Endothelial cell of umbilical vein (primary cell): ENCODE measurements around the gene SGPP1. TPM values are rescaled to one million over a fixed set of nuclear protein-coding genes. Genes with fewer than 3 reads are reported as not detected.

Experiments
- BruUV-seq: library from RNA; stranded (reverse); fragments of 400-500 nt; replicated peaks from 2 replicates; lab custom pipeline; 2021; lab: Mats Ljungman, UMichigan
- CTCF ChIA-PET: fragments of 300-600, 350-600 bp; sonication (Branson Sonifier 250); formaldehyde crosslinking; loops from one replicate; lab custom pipeline; 2021; ENCODE audit warnings: antibody characterized with exemption, inconsistent platforms; lab: Charles Lee
- POLR2A ChIA-PET: fragments of 300-600, 350-600 bp; sonication (Branson Sonifier 250); formaldehyde crosslinking; loops from one replicate; lab custom pipeline; 2021; ENCODE audit warnings: antibody characterized with exemption, inconsistent platforms; lab: Charles Lee
- DNase-seq: peaks from one replicate; pipeline ENCODE4 v3.0.0-alpha.2; 2011; ENCODE audit warnings: low read depth, low spot score
- FAIRE-seq: peaks from 2 replicates; lab custom pipeline; 2011; peaks lifted over from hg19 to GRCh38; lab: Jason Lieb, UNC
- H2AFZ ChIP-seq: 2 replicates; pipeline ENCODE4 v1.6.0; 2012; ENCODE audit warnings: low read depth, low read length, control low read depth, inconsistent platforms
- H3K27ac ChIP-seq: 2 replicates; pipeline ENCODE4 v1.5.1; 2011; ENCODE audit warnings: low read depth, mild to moderate bottlenecking, control low read depth, low read length, moderate library complexity; ENCODE audit not compliant: insufficient read depth
- H3K27me3 ChIP-seq, 2 experiments: 2 replicates each; pipeline versions ENCODE4 v1.6.0 to v1.6.1; 2011; ENCODE audit warnings: low read length in 2 of 2, mixed read lengths in 1 of 2; ENCODE audit not compliant: control insufficient read depth in 2 of 2, insufficient read depth in 2 of 2
- H3K36me3 ChIP-seq, 2 experiments: 2 replicates in 1 of 2; 3 replicates in 1 of 2; pipeline ENCODE4 v1.5.1; 2011; ENCODE audit warnings: low read length in 2 of 2, mild to moderate bottlenecking in 1 of 2, moderate library complexity in 1 of 2; ENCODE audit not compliant: control insufficient read depth in 2 of 2, insufficient read depth in 2 of 2; ENCODE audit errors: extremely low read depth in 1 of 2
- H3K4me1 ChIP-seq: 3 replicates; pipeline ENCODE4 v1.5.1; 2011; ENCODE audit warnings: mild to moderate bottlenecking, low read length; ENCODE audit not compliant: control insufficient read depth, insufficient read depth; ENCODE audit errors: extremely low read depth
- H3K4me2 ChIP-seq: 2 replicates; pipeline ENCODE4 v1.6.1; 2011; ENCODE audit warnings: low read length, control low read depth, mixed read lengths; ENCODE audit not compliant: insufficient read depth
- H3K4me3 ChIP-seq, 3 experiments: fragments of 200-600 bp in 1 of 3; sonication (generic), shearing (Covaris generic) in 1 of 3; replicated peaks in 1 of 3; 2 replicates each; pipeline ENCODE4 v1.5.1; 2011 to 2016; ENCODE audit warnings: control low read depth in 3 of 3, low read length in 3 of 3, mild to moderate bottlenecking in 2 of 3, inconsistent platforms in 1 of 3, low read depth in 1 of 3, moderate library complexity in 1 of 3; ENCODE audit not compliant: insufficient read depth in 1 of 3
- H3K79me2 ChIP-seq: 2 replicates; pipeline ENCODE4 v1.6.0; 2012; ENCODE audit warnings: low read length, inconsistent platforms; ENCODE audit not compliant: control insufficient read depth, insufficient read depth
- H3K9ac ChIP-seq: replicated peaks from 2 replicates; pipeline ENCODE3; 2011; ENCODE audit warnings: low read length, control low read depth; ENCODE audit not compliant: insufficient read depth; ENCODE audit errors: extremely low read depth
- H3K9me1 ChIP-seq: replicated peaks from 3 replicates; pipeline ENCODE4 v1.6.0; 2011; ENCODE audit warnings: mild to moderate bottlenecking, low read length; ENCODE audit not compliant: control insufficient read depth, insufficient read depth; ENCODE audit errors: extremely low read depth
- H3K9me3 ChIP-seq: replicated peaks from 2 replicates; pipeline ENCODE4 v1.5.1; 2012; ENCODE audit warnings: low read length, inconsistent platforms; ENCODE audit not compliant: control insufficient read depth, insufficient read depth
- H4K20me1 ChIP-seq: replicated peaks from 2 replicates; pipeline ENCODE3; 2011; ENCODE audit warnings: mild to moderate bottlenecking, low read length; ENCODE audit not compliant: control insufficient read depth, insufficient read depth; ENCODE audit errors: extremely low read depth
- CTCF ChIP-seq, 2 donors: IDR thresholded peaks; 1 replicate in 1 of 2; 2 replicates in 1 of 2; pipeline ENCODE4 v1.5.1; 2011; ENCODE audit warnings: low read length in 2 of 2, mild to moderate bottlenecking in 2 of 2, moderate library complexity in 2 of 2, control low read depth in 1 of 2, inconsistent platforms in 1 of 2, low read depth in 1 of 2; ENCODE audit not compliant: insufficient read depth in 1 of 2; ENCODE audit errors: extremely low read depth in 1 of 2
- EZH2 ChIP-seq: IDR thresholded peaks from 2 replicates; pipeline ENCODE4 v1.6.1; 2012; ENCODE audit warnings: borderline replicate concordance, low read depth, mild to moderate bottlenecking, moderate library complexity, low read length, inconsistent platforms; ENCODE audit not compliant: severe bottlenecking
- FOS ChIP-seq: IDR thresholded peaks from 2 replicates; pipeline ENCODE4 v1.6.1; 2011; ENCODE audit warnings: mild to moderate bottlenecking, low read length, moderate library complexity, borderline replicate concordance; ENCODE audit not compliant: insufficient read depth
- GATA2 ChIP-seq: IDR thresholded peaks from 2 replicates; pipeline ENCODE4 v1.7.0; 2011; ENCODE audit warnings: low read depth, mild to moderate bottlenecking, moderate library complexity, mixed read lengths, low read length; ENCODE audit not compliant: insufficient read length, insufficient read depth
- JUN ChIP-seq: IDR thresholded peaks from 2 replicates; pipeline ENCODE4 v1.6.1; 2011; ENCODE audit warnings: borderline replicate concordance, low read depth; ENCODE audit not compliant: insufficient read length, insufficient read depth
- MAX ChIP-seq: IDR thresholded peaks from 2 replicates; pipeline ENCODE4 v1.6.1; 2011; ENCODE audit not compliant: insufficient read depth, insufficient read length
- MYC ChIP-seq: IDR thresholded peaks from one replicate; pipeline ENCODE4 v1.6.1; 2011; ENCODE audit warnings: mild to moderate bottlenecking, low read depth, low read length
- POLR2A ChIP-seq: IDR thresholded peaks from 2 replicates; pipeline ENCODE4 v1.6.1; 2012; ENCODE audit warnings: low read depth, mild to moderate bottlenecking, control low read depth, low read length
- POLR2AphosphoS5 ChIP-seq: IDR thresholded peaks from 2 replicates; pipeline ENCODE4 v1.6.1; 2012; ENCODE audit warnings: low read depth, mild to moderate bottlenecking, control low read depth, low read length, moderate library complexity; ENCODE audit not compliant: insufficient read depth
- dilution Hi-C: fragments of 300-500 bp; cut with MboI; formaldehyde crosslinking; loops from one replicate; pipeline ENCODE4 v1.15.0; 2019; ENCODE audit warnings: low sequenced_read_pairs; ENCODE audit not compliant: extremely low pct_ligation_motif_present
- intact Hi-C: fragments of 100-400 bp; cut with micrococcal nuclease; formaldehyde crosslinking; loops from one replicate; pipeline ENCODE4 v1.10.0; 2022
- polyA plus RNA-seq, 4 experiments: library from polyadenylated mRNA; depleted of rRNA in 3 of 4; stranded (reverse) in 3 of 4; unstranded in 1 of 4; fragments of >200 nt; gene quantifications; 2 replicates each; pipeline versions ENCODE4 v1.2.1 to v1.2.3, GENCODE V29; 2011 to 2012; ENCODE audit warnings: missing spikeins in 1 of 4
- total RNA-seq: library from RNA; stranded (reverse); gene quantifications from 2 replicates; pipeline ENCODE4 v1.2.3, GENCODE V29; 2021

SGPP1 gene
- total and polyA plus RNA-seq, 2 donors (not counting 3 experiments of a cell fraction or from before 2014, with no cell fraction given) = 6.2 to 7.9 TPM

DNA sequence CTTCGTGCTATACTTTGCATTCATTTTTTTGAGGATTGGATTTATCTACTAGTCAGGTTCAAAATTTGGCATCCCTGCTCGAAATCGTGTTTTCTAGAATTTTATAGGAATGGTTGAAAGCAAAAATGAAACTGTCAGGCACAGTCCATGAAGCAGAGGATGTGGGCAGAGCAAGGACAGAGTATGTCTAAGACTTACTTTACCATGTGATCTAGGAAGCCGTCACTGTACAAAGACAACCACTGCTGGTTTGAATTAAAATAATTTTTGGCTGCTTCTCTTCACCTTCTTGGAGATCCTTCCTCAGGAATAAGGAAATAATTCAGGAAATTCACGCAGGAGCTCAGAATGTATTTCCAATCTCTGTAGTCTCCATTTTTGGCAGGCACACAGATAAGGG lies 31.6 kb upstream of the SGPP1 start:
- peak overlapping the region; percentile 51 for H2AFZ ChIP-seq
- no peak for TF ChIP-seq GATA2
- no peak for TF ChIP-seq FOS
- TF ChIP-seq JUN = no peak
- TF ChIP-seq MAX = no peak
- no peak for TF ChIP-seq EZH2
- no peak for TF ChIP-seq MYC
- no peak for TF ChIP-seq CTCF (IDR thresholded peaks at IDR 0.05; ENCODE audit: extremely low read depth in 1 of 2, insufficient read depth in 1 of 2, low read depth in 1 of 2, low read length in 2 of 2)
- TF ChIP-seq POLR2A = no peak
- no peak for TF ChIP-seq POLR2AphosphoS5
- H3K4me1 ChIP-seq = no peaks in the 10 kb centered on the region
- no peak overlapping the region for H3K4me2 ChIP-seq
- POLR2A ChIA-PET = no interaction called here
- no peaks in the 10 kb centered on the region for H4K20me1 ChIP-seq
- CTCF ChIA-PET = interaction anchor here (1.1 to 1.5 kb wide), 2 partner anchors 9 to 11 kb away, joined by 3 to 4 read pairs; no protein-coding TSS in a partner anchor
- no peaks in the 10 kb centered on the region for H3K27me3 ChIP-seq
- H3K4me3 ChIP-seq = no peak overlapping the region
- no peaks in the 10 kb centered on the region for H3K79me2 ChIP-seq
- DNase-seq = no peak
- dilution Hi-C loops (no loop called here), intact Hi-C loops (no loop called here)
- peak; percentile 12 for FAIRE-seq
- no peak overlapping the region for H3K9ac ChIP-seq
- no peaks in the 10 kb centered on the region for H3K9me3 ChIP-seq
- no peaks in the 10 kb centered on the region for H3K36me3 ChIP-seq
- no peak overlapping the region for H3K27ac ChIP-seq
- no TSS peak for BruUV-seq
- H3K9me1 ChIP-seq = no peaks in the 10 kb centered on the region
